ENCODE results near the gene TRAPPC12. TPM values are rescaled to one million over a fixed set of nuclear protein-coding genes. Genes with fewer than 3 reads are reported as not detected.
"Not testable (repeated sequence)": the region's sequence is repeated elsewhere in the genome, so short reads cannot be mapped to it uniquely, and the experiment has no call there.

Gene TRAPPC12
- total RNA-seq, 3 donors from 2014 or later: 52.5 to 89.6 (median 69.2) TPM

DNA sequence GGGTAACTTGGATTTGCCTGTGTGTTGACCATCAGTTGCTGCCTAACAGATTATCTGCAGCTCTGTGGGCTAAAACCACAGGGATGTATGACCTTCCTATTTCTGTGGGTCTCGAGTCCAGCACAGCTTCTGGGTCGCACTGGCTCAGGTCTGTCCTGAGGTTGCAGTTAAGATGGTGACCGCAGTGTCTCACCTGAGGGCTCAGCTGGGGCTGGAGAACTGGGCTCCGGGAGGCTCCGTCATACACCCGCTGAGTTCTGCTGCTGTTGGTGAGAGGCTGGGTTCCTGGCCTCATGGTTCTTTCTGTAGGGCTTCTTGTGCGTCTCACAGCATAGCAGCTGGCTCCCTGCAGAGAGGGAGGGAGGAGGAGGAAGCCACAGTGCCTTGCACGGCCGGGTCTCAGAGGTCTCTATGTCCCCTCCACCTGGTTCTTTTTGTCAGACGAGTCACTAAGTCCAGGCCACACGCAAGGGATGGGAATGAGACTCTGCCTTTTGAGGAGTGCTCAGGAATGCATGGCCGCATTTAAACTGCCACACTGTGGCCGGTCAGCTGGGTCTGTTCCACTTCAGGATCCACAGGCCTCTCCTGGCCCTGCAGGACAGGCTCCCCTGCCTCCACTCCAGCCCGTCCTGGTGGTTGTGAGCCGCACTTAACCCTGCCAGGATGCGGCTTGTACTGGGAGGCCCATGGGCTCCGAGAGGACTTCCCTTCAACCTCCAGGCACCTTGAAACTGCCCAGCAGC, 72.6 kb downstream of the TRAPPC12 start:
- no peaks in the 10 kb centered on the region for H3K27me3 ChIP-seq
- no peak overlapping the region for H3K4me3 ChIP-seq
- TF ChIP-seq POLR2AphosphoS5 (IDR thresholded peaks at IDR 0.05): no peak
- TF ChIP-seq, protein P1, sequence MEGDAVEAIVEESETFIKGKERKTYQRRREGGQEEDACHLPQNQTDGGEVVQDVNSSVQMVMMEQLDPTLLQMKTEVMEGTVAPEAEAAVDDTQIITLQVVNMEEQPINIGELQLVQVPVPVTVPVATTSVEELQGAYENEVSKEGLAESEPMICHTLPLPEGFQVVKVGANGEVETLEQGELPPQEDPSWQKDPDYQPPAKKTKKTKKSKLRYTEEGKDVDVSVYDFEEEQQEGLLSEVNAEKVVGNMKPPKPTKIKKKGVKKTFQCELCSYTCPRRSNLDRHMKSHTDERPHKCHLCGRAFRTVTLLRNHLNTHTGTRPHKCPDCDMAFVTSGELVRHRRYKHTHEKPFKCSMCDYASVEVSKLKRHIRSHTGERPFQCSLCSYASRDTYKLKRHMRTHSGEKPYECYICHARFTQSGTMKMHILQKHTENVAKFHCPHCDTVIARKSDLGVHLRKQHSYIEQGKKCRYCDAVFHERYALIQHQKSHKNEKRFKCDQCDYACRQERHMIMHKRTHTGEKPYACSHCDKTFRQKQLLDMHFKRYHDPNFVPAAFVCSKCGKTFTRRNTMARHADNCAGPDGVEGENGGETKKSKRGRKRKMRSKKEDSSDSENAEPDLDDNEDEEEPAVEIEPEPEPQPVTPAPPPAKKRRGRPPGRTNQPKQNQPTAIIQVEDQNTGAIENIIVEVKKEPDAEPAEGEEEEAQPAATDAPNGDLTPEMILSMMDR (IDR thresholded peaks at IDR 0.05): no peak
- TF ChIP-seq POLR2A (IDR thresholded peaks at IDR 0.05): no peak
- DNase-seq (ENCODE audit: low spot score in 2 of 2): no peak
- no peaks in the 10 kb centered on the region for H3K4me1 ChIP-seq
- no peak overlapping the region for H3K27ac ChIP-seq
- no peaks in the 10 kb centered on the region for H3K36me3 ChIP-seq
- intact Hi-C loops (cut with DNase I; ENCODE audit: low total_unique reads): no loop called here
- no peaks in the 10 kb centered on the region for H3K9me3 ChIP-seq

DNA sequence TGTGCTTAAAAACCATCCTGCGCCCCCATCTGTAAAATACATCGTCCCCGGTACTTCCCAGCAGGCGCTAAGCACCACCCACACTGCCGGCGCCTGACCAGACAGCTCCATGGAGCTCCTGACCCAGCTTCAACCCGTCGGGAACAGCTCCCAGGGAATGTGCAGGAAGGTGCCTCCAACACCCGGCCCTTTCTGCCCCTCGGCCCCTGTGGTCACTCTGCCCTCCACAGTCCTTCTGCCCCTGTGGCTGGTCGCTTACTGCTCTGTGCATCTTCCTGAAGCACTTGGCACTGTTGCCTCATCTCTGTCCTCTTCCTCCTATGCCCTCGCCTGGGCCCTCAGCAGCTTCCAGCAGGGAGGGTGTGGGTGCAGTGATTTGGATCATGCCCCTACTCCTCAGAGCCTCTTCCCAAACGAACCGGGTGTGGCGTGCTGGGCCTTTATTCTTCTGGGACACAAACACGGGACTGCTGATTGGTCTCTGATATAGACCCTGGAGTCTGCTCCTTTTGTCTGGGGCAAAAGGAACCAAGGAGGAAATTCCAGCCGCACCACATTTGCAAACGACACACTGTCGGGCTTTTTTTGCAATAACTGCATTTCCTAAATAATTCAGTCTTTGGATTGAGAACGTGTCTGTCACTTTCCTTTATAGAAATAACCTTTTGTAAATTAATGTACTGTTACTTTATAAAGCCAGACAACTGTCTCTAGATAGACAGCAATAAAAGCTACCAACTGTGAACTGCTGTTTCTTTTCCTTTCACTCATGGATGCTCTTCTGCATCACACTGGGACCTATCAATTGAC, 73.9 kb downstream of the TRAPPC12 start:
- DNase-seq (ENCODE audit: low spot score in 2 of 2): no peak
- intact Hi-C loops (cut with DNase I; ENCODE audit: low total_unique reads): no loop called here

DNA sequence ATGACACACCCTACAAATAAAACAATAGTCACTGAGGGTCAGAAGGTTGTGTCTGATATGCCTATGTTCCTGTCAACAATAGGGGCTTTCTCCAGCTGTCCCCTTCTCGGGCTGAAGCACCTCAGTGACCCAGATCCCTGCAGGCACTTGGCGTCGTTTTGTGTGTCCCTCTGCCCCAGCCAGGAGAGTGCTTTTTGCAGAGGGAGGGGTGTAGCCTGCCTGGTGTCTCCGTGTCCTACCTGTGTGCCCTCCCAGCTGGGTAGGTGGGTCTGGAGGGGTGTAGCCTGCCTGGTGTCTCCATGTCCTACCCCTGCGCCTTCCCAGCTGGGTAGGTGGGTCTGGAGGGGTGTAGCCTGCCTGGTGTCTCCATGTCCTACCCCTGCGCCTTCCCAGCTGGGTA, 74.5 kb downstream of the TRAPPC12 start:
- H3K36me3 ChIP-seq; DNase-seq (ENCODE audit: low spot score in 2 of 2); H3K4me1 ChIP-seq; H3K27me3 ChIP-seq; H3K27ac ChIP-seq; H3K9me3 ChIP-seq; H3K4me3 ChIP-seq; intact Hi-C loops (cut with DNase I; ENCODE audit: low total_unique reads): not testable (repeated sequence)

More for the DNA sequence above, 73.9 kb downstream of the TRAPPC12 start:
- TF ChIP-seq, protein P1 (IDR thresholded peaks at IDR 0.05): no peak
- no peak for TF ChIP-seq POLR2AphosphoS5 (IDR thresholded peaks at IDR 0.05)
- no peak for TF ChIP-seq POLR2A (IDR thresholded peaks at IDR 0.05)
- peak overlapping the region; percentile 22 to 50 for H3K27ac ChIP-seq
- H3K4me1 ChIP-seq: no peaks in the 10 kb centered on the region
- H3K4me3 ChIP-seq: no peak overlapping the region
- H3K36me3 ChIP-seq: peaks cover 9% of the 10 kb centered on the region
- H3K9me3 ChIP-seq: no peaks in the 10 kb centered on the region
- H3K27me3 ChIP-seq: no peaks in the 10 kb centered on the region

DNA sequence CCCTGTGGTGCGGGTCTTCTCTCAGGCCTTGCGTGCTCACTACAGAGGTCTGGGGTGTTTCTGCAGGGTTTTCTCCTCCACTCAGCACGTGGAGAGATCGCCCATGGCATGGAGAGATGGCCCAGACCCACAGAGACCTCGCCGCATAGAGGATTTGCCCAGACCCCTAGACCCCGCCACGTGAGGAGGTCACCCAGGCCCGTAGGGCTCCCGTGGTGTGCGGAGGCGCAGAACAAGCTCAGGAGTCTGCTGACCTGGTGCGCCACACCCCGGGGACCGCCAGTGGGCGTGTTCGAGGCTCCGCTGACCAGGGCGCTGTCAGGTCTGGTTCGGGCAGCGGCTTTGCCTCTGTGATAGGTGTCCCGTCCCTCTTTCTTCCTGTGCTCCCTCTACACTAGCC, 75.3 kb downstream of the TRAPPC12 start:
- peaks cover 9% of the 10 kb centered on the region for H3K36me3 ChIP-seq
- TF ChIP-seq, protein P1 (IDR thresholded peaks at IDR 0.05): no peak
- TF ChIP-seq POLR2AphosphoS5 (IDR thresholded peaks at IDR 0.05) (no peak), POLR2A (IDR thresholded peaks at IDR 0.05) (no peak)
- no peak overlapping the region for H3K4me3 ChIP-seq
- intact Hi-C loops (cut with DNase I; ENCODE audit: low total_unique reads): no loop called here
- no peak overlapping the region for H3K27ac ChIP-seq
- no peak for DNase-seq (ENCODE audit: low spot score in 2 of 2)
- H3K9me3 ChIP-seq: no peaks in the 10 kb centered on the region
- H3K27me3 ChIP-seq: no peaks in the 10 kb centered on the region
- no peaks in the 10 kb centered on the region for H3K4me1 ChIP-seq

DNA sequence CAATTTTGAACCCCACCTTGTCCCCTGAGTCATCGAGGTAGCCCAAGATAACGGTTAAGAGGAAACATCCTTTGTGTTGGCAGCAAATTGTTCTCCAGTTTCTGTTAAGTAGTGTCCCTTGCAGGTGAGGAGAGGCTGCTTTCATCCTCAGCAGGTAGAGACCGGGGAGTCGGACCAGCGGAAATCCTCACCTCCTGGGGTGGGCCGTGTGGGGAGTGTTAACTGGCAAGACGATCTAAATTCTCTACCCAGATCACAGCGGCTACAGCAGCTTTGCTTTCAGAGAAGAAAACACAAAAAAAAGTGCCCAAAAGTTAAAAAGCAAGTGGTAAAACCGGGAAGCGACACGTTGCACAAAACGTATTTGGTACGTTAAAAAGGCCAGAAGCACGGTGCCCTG, 76.6 kb downstream of the TRAPPC12 start:
- no peaks in the 10 kb centered on the region for H3K9me3 ChIP-seq
- H3K27me3 ChIP-seq: no peaks in the 10 kb centered on the region
- H3K4me3 ChIP-seq: no peak overlapping the region
- no peak for DNase-seq (ENCODE audit: low spot score in 2 of 2)
- H3K36me3 ChIP-seq: peaks cover 9% of the 10 kb centered on the region
- no peak overlapping the region for H3K27ac ChIP-seq
- no peaks in the 10 kb centered on the region for H3K4me1 ChIP-seq
- intact Hi-C loops (cut with DNase I; ENCODE audit: low total_unique reads): no loop called here
- no peak for TF ChIP-seq POLR2AphosphoS5 (IDR thresholded peaks at IDR 0.05)
- TF ChIP-seq POLR2A (IDR thresholded peaks at IDR 0.05): no peak
- TF ChIP-seq, protein P1 (IDR thresholded peaks at IDR 0.05): no peak
